ENCODE results near the gene FGB.

FGB gene

GRCh38 chr4:154569584-154569983, 6.8 kb downstream of the FGB start:
- Histone ChIP-seq H3K18ac (ENCODE audit: low read length) (no peak overlapping the region), H4K5ac (ENCODE audit: low read length) (no peak overlapping the region), H3K36me3 (ENCODE audit: control insufficient read depth, insufficient read depth, low read length) (no peaks in the 10 kb centered on the region), H3K4me1 (ENCODE audit: control insufficient read depth, low read depth, low read length) (no peaks in the 10 kb centered on the region), H3K4ac (ENCODE audit: low read depth, low read length) (no peak overlapping the region), H3K9ac (ENCODE audit: low read length) (no peak overlapping the region), H3K4me2 (ENCODE audit: low read length) (no peak overlapping the region), H2AK5ac (ENCODE audit: low read length) (no peak overlapping the region), H3K27ac (ENCODE audit: low read depth, low read length) (no peak overlapping the region), H3K56ac (ENCODE audit: low read length) (no peak overlapping the region), H2BK5ac (ENCODE audit: low read length) (no peak overlapping the region), H4K8ac (ENCODE audit: low read depth, low read length) (no peak overlapping the region), H3K23ac (ENCODE audit: low read length) (no peak overlapping the region), H2BK120ac (ENCODE audit: low read depth, low read length) (no peak overlapping the region), H2BK15ac (replicated peaks; ENCODE audit: low read depth) (no peak overlapping the region), H3K79me1 (ENCODE audit: low read length) (no peaks in the 10 kb centered on the region), H3K27me3 (ENCODE audit: insufficient read depth, low read length, poor library complexity) (no peaks in the 10 kb centered on the region), H3K79me2 (ENCODE audit: control insufficient read depth, insufficient read depth, low read length) (no peaks in the 10 kb centered on the region), H3K4me3 (ENCODE audit: low read length) (no peak overlapping the region)
- DNase-seq, result no peak
- WGBS (ENCODE audit: extremely low coverage, insufficient coverage, low lambda C conversion rate), result no CpG with 5 or more reads among the region's 5 CpGs

- no peak overlapping the region for H3K27ac ChIP-seq (ENCODE audit: low read depth, low read length)
- no CpG with 5 or more reads among the region's 5 CpGs for WGBS (ENCODE audit: extremely low coverage, insufficient coverage, low lambda C conversion rate)
These were observed 10.5 kb downstream of the FGB start for GRCh38 chr4:154573190-154573870.

GRCh38 chr4:154574311-154574710, 11.5 kb downstream of the FGB start:
- no peak overlapping the region for H3K27ac ChIP-seq (ENCODE audit: low read depth, low read length)
- H3K4me2 ChIP-seq (ENCODE audit: low read length), result no peak overlapping the region
- no peak overlapping the region for H4K8ac ChIP-seq (ENCODE audit: low read depth, low read length)
- no peaks in the 10 kb centered on the region for H3K79me1 ChIP-seq (ENCODE audit: low read length)
- H3K4me3 ChIP-seq (ENCODE audit: low read length), result no peak overlapping the region
- H3K4ac ChIP-seq (ENCODE audit: low read depth, low read length), result no peak overlapping the region
- no peak overlapping the region for H3K18ac ChIP-seq (ENCODE audit: low read length)
- H2BK5ac ChIP-seq (ENCODE audit: low read length), result no peak overlapping the region
- H3K9ac ChIP-seq (ENCODE audit: low read length), result no peak overlapping the region
- H2AK5ac ChIP-seq (ENCODE audit: low read length), result no peak overlapping the region
- no peak for DNase-seq
- no peaks in the 10 kb centered on the region for H3K36me3 ChIP-seq (ENCODE audit: control insufficient read depth, insufficient read depth, low read length)
- no peaks in the 10 kb centered on the region for H3K27me3 ChIP-seq (ENCODE audit: insufficient read depth, low read length, poor library complexity)
- no peak overlapping the region for H3K23ac ChIP-seq (ENCODE audit: low read length)
- H4K5ac ChIP-seq (ENCODE audit: low read length), result no peak overlapping the region
- H2BK120ac ChIP-seq (ENCODE audit: low read depth, low read length), result no peak overlapping the region
- no peak overlapping the region for H2BK15ac ChIP-seq (replicated peaks; ENCODE audit: low read depth)
- no peaks in the 10 kb centered on the region for H3K79me2 ChIP-seq (ENCODE audit: control insufficient read depth, insufficient read depth, low read length)
- no CpG with 5 or more reads among the region's 3 CpGs for WGBS (ENCODE audit: extremely low coverage, insufficient coverage, low lambda C conversion rate)
- H3K4me1 ChIP-seq (ENCODE audit: control insufficient read depth, low read depth, low read length), result no peaks in the 10 kb centered on the region
- no peak overlapping the region for H3K56ac ChIP-seq (ENCODE audit: low read length)

More at GRCh38 chr4:154573190-154573870, 10.5 kb downstream of the FGB start:
- Histone ChIP-seq H4K5ac (ENCODE audit: low read length) (no peak overlapping the region), H3K36me3 (ENCODE audit: control insufficient read depth, insufficient read depth, low read length) (no peaks in the 10 kb centered on the region), H2BK15ac (replicated peaks; ENCODE audit: low read depth) (no peak overlapping the region), H3K18ac (ENCODE audit: low read length) (no peak overlapping the region), H4K8ac (ENCODE audit: low read depth, low read length) (no peak overlapping the region), H3K4me3 (ENCODE audit: low read length) (no peak overlapping the region), H3K4me1 (ENCODE audit: control insufficient read depth, low read depth, low read length) (no peaks in the 10 kb centered on the region), H3K79me1 (ENCODE audit: low read length) (no peaks in the 10 kb centered on the region), H2BK5ac (ENCODE audit: low read length) (no peak overlapping the region), H3K27me3 (ENCODE audit: insufficient read depth, low read length, poor library complexity) (no peaks in the 10 kb centered on the region), H2AK5ac (ENCODE audit: low read length) (no peak overlapping the region), H3K4me2 (ENCODE audit: low read length) (no peak overlapping the region), H3K4ac (ENCODE audit: low read depth, low read length) (no peak overlapping the region), H3K79me2 (ENCODE audit: control insufficient read depth, insufficient read depth, low read length) (no peaks in the 10 kb centered on the region), H3K56ac (ENCODE audit: low read length) (no peak overlapping the region), H2BK120ac (ENCODE audit: low read depth, low read length) (no peak overlapping the region), H3K9ac (ENCODE audit: low read length) (no peak overlapping the region), H3K23ac (ENCODE audit: low read length) (no peak overlapping the region)
- no peak for DNase-seq

GRCh38 chr4:154577324-154577723, 14.5 kb downstream of the FGB start:
- no peak overlapping the region for H3K4me2 ChIP-seq (ENCODE audit: low read length)
- no peak overlapping the region for H2BK5ac ChIP-seq (ENCODE audit: low read length)
- H3K79me1 ChIP-seq (ENCODE audit: low read length), result no peaks in the 10 kb centered on the region
- H3K9ac ChIP-seq (ENCODE audit: low read length), result no peak overlapping the region
- H3K18ac ChIP-seq (ENCODE audit: low read length), result no peak overlapping the region
- H4K5ac ChIP-seq (ENCODE audit: low read length), result no peak overlapping the region
- DNase-seq, result no peak
- H3K27ac ChIP-seq (ENCODE audit: low read depth, low read length), result no peak overlapping the region
- no peak overlapping the region for H4K8ac ChIP-seq (ENCODE audit: low read depth, low read length)
- H3K4ac ChIP-seq (ENCODE audit: low read depth, low read length), result no peak overlapping the region
- no peaks in the 10 kb centered on the region for H3K79me2 ChIP-seq (ENCODE audit: control insufficient read depth, insufficient read depth, low read length)
- no peak overlapping the region for H2BK15ac ChIP-seq (replicated peaks; ENCODE audit: low read depth)
- no peaks in the 10 kb centered on the region for H3K27me3 ChIP-seq (ENCODE audit: insufficient read depth, low read length, poor library complexity)
- H3K4me1 ChIP-seq (ENCODE audit: control insufficient read depth, low read depth, low read length), result no peaks in the 10 kb centered on the region
- H3K4me3 ChIP-seq (ENCODE audit: low read length), result no peak overlapping the region
- H2BK120ac ChIP-seq (ENCODE audit: low read depth, low read length), result no peak overlapping the region
- no peaks in the 10 kb centered on the region for H3K36me3 ChIP-seq (ENCODE audit: control insufficient read depth, insufficient read depth, low read length)
- no peak overlapping the region for H3K56ac ChIP-seq (ENCODE audit: low read length)
- no peak overlapping the region for H2AK5ac ChIP-seq (ENCODE audit: low read length)
- no peak overlapping the region for H3K23ac ChIP-seq (ENCODE audit: low read length)
- WGBS (ENCODE audit: extremely low coverage, insufficient coverage, low lambda C conversion rate), result no CpG with 5 or more reads among the region's 2 CpGs

- H3K23ac ChIP-seq (ENCODE audit: low read length), result no peak overlapping the region
- H4K8ac ChIP-seq (ENCODE audit: low read depth, low read length), result no peak overlapping the region
- DNase-seq, result no peak
- no peak overlapping the region for H2AK5ac ChIP-seq (ENCODE audit: low read length)
- no peaks in the 10 kb centered on the region for H3K36me3 ChIP-seq (ENCODE audit: control insufficient read depth, insufficient read depth, low read length)
- no peak overlapping the region for H3K4ac ChIP-seq (ENCODE audit: low read depth, low read length)
- H4K5ac ChIP-seq (ENCODE audit: low read length), result no peak overlapping the region
- H2BK120ac ChIP-seq (ENCODE audit: low read depth, low read length), result no peak overlapping the region
- H3K27ac ChIP-seq (ENCODE audit: low read depth, low read length), result no peak overlapping the region
- no peaks in the 10 kb centered on the region for H3K79me1 ChIP-seq (ENCODE audit: low read length)
- no CpG with 5 or more reads among the region's 1 CpG for WGBS (ENCODE audit: extremely low coverage, insufficient coverage, low lambda C conversion rate)
- H2BK5ac ChIP-seq (ENCODE audit: low read length), result no peak overlapping the region
- H2BK15ac ChIP-seq (replicated peaks; ENCODE audit: low read depth), result no peak overlapping the region
- H3K56ac ChIP-seq (ENCODE audit: low read length), result no peak overlapping the region
- no peak overlapping the region for H3K9ac ChIP-seq (ENCODE audit: low read length)
- no peaks in the 10 kb centered on the region for H3K79me2 ChIP-seq (ENCODE audit: control insufficient read depth, insufficient read depth, low read length)
- no peaks in the 10 kb centered on the region for H3K27me3 ChIP-seq (ENCODE audit: insufficient read depth, low read length, poor library complexity)
- H3K4me3 ChIP-seq (ENCODE audit: low read length), result no peak overlapping the region
- no peak overlapping the region for H3K4me2 ChIP-seq (ENCODE audit: low read length)
- no peak overlapping the region for H3K18ac ChIP-seq (ENCODE audit: low read length)
- H3K4me1 ChIP-seq (ENCODE audit: control insufficient read depth, low read depth, low read length), result no peaks in the 10 kb centered on the region
These were observed 16.1 kb downstream of the FGB start for GRCh38 chr4:154578919-154579318.

- no peaks in the 10 kb centered on the region for H3K36me3 ChIP-seq (ENCODE audit: control insufficient read depth, insufficient read depth, low read length)
- no peak for DNase-seq
- H3K18ac ChIP-seq (ENCODE audit: low read length), result no peak overlapping the region
- H3K56ac ChIP-seq (ENCODE audit: low read length), result no peak overlapping the region
- H2BK5ac ChIP-seq (ENCODE audit: low read length), result no peak overlapping the region
- H3K23ac ChIP-seq (ENCODE audit: low read length), result no peak overlapping the region
- H3K4me3 ChIP-seq (ENCODE audit: low read length), result no peak overlapping the region
- no peak overlapping the region for H2AK5ac ChIP-seq (ENCODE audit: low read length)
- no peaks in the 10 kb centered on the region for H3K79me2 ChIP-seq (ENCODE audit: control insufficient read depth, insufficient read depth, low read length)
- no peaks in the 10 kb centered on the region for H3K4me1 ChIP-seq (ENCODE audit: control insufficient read depth, low read depth, low read length)
- no peak overlapping the region for H3K27ac ChIP-seq (ENCODE audit: low read depth, low read length)
- no peak overlapping the region for H3K4me2 ChIP-seq (ENCODE audit: low read length)
- no peak overlapping the region for H2BK120ac ChIP-seq (ENCODE audit: low read depth, low read length)
- no peak overlapping the region for H4K5ac ChIP-seq (ENCODE audit: low read length)
- H3K79me1 ChIP-seq (ENCODE audit: low read length), result no peaks in the 10 kb centered on the region
- no peak overlapping the region for H3K4ac ChIP-seq (ENCODE audit: low read depth, low read length)
- H2BK15ac ChIP-seq (replicated peaks; ENCODE audit: low read depth), result no peak overlapping the region
- H3K9ac ChIP-seq (ENCODE audit: low read length), result no peak overlapping the region
- H4K8ac ChIP-seq (ENCODE audit: low read depth, low read length), result no peak overlapping the region
- H3K27me3 ChIP-seq (ENCODE audit: insufficient read depth, low read length, poor library complexity), result no peaks in the 10 kb centered on the region
These were observed 17.1 kb downstream of the FGB start for GRCh38 chr4:154579927-154580326.

All from mesendoderm (in vitro differentiated cells).